GM19468 (cell line): Measurements from ENCODE around the gene DIP2C.
"Not testable (repeated sequence)": the region's sequence is repeated elsewhere in the genome, so short reads cannot be mapped to it uniquely, and the experiment has no call there.

Experiments used
- ATAC-seq: cut with Tn5 transposase; IDR thresholded peaks from one replicate; pipeline ENCODE4 v1.9.1; 2021; ENCODE audit warnings: mild to moderate bottlenecking, moderate library complexity, moderate number of reproducible peaks; ENCODE audit not compliant: unreplicated experiment; ENCODE audit errors: extremely low read depth

The DIP2C gene

DNA sequence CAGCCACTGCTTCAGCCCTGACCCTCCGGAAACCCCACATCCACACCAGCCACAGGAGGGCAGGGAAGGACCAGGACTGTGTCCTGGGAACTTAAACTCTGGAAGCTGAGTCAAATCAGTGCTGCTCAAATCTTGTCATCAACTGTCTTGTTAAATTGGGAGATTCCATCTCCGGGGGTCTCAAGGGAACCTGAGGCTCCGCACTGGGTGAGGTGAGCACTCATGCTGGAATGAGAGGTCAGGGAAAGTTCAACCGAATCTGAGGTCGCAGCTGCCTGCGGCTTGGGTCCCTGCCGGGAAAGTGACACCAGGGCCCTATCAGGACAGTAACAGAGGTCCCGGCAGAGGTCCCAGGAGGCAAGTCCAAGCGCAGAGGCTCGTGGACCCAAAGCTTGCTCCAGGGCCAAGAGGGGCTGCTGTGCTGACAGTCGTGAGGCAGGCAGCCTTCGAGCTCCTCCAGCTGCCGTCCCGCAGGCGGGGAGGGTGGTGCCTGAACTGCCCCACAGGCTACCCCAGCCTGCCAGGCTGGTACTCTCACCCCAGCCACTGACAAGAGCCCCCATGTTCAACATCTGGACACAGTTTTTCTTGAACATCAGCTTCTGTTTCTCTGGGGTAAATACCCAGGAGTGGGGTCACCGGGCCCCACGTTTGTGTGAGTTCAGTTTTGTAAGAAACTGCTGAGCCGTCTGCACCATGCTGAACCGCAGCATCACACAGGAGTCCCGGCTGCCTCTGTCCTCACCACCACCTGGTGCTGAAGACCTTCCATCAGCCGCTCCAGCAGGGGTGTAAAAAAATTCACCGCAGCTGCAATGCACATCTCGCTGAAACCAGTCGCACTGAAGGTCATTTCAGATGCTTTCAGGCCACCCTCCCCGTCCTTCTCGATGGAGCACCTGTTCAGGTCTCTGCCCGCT, 101.0 kb downstream of the DIP2C start:
- ATAC-seq: no peak

DNA sequence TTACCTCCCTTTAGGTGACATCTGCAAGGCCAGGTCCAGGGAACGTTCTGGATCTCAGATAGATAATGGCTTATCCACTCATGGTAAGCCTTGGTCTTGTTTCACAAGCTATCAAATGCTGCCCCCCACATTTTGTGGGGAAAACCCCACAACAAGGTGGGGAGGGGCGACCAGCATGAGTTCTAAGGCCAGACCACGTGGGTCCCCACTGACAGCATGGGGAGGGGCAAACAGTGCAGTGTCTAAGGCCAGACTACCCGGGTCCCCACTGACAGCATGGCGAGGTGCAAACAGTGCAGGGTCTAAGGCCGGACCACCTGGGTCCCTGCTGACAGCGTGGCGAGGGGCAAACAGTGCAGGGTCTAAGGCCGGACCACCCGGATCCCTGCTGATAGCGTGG, 102.8 kb downstream of the DIP2C start:
- ATAC-seq: no peak

DNA sequence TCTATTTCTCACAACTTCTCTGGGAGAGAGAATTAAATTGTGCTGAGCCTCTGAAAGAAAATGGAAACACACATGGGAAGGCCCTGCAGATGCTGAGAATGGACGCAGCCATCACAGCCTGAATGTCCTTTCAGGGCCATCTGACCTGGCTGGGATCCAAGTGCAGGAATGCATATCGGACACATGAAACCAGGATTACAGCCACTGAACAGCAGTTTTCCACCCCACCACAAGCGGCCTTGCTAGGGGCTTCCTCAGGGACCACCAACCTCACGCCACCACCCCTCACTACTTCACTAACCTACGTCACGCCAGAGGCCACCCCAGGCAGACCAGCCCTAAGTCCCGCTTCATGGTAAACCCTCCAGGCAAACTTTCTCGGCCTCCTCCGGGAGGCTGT, 103.3 kb downstream of the DIP2C start:
- no peak for ATAC-seq

DNA sequence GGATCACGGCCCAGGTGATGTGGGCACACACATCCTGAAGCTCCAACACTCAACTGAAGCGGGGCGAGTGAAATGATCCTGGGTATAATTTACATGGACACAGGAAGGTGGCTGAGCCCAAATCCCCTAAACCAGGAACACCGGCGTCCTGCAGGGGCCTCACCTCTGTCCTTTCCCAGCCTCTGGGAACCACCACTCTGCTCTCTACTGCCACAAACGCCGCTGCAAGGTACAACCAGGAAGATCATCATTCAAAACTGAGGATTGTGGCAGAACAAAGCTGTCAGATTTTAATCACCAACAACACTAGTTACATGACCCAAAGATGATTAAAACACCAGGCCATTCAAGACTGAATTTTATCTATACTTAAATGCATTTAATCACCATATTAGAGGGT, 104.0 kb downstream of the DIP2C start:
- no peak for ATAC-seq

DNA sequence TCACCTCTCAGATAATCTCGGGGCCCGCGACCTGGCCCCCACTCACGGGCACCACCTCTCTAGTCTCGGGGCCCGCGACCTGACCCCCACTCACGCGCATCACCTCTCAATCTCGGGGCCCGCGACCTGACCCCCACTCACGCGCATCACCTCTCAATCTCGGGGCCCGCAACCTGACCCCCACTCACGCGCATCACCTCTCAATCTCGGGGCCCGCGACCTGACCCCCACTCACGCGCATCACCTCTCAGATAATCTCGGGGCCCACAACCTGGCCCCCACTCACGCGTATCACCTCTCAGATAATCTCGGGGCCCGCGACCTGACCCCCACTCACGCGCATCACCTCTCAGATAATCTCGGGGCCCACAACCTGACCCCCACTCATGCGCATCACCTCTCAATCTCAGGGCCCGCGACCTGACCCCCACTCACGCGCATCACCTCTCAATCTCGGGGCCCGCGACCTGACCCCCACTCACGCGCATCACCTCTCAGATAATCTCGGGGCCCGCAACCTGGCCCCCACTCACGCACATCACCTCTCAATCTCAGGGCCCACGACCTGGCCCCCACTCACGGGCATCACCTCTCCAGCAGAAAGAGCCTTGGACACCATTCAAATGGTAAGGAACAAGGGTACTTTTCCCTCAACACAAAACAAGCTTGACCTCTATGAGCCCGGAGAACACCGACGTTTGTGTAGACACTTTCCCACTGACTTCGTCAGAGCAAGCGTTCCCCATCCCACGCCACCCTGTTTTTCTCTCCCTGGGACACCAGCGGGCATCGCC, 104.8 kb downstream of the DIP2C start:
- not testable (repeated sequence) for ATAC-seq

DNA sequence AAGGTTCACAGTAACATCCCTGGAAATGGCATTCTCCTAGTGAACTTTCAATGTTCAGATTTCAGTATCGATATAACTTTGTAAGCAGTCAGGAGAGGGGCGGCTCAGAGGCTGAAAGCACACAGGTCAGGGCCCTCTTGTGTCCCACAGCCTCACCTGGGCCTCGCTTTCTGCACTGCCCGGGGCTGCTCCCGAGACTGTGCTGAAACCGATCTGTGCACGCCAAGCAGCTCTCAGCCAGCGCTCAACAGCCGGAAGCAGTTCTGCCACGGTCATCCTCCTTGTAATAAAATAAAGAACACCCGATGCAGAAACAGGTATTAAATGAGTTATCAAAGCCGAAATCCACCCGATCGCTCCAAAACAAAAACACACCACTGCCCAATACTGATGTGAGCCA, 106.0 kb downstream of the DIP2C start:
- ATAC-seq: no peak

DNA sequence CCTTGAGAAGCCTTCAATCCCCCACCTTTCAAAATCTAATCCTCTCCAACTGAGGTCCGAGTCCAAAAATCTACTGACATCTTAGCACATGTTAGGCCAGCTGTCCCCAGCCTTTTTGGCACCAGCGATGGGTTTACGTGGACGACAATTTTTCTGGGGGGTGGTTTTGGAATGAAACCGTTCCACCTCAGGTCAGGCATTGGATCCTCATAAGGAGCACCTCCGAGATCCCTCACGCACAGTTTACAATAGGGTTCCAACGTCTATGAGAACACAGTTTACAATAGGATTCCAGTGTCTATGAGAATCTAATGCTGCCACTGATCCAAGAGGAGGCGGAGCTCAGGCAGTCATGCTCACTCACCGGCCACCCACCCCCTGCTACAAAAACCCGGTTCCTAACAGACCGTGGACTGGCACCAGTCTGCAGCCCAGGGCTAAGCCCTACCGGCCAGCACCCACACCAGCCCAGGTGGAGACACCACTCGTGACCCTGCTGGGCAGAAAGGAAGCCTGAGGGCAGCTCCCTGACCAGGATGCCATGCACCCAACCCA, 107.6 kb downstream of the DIP2C start:
- ATAC-seq: no peak

DNA sequence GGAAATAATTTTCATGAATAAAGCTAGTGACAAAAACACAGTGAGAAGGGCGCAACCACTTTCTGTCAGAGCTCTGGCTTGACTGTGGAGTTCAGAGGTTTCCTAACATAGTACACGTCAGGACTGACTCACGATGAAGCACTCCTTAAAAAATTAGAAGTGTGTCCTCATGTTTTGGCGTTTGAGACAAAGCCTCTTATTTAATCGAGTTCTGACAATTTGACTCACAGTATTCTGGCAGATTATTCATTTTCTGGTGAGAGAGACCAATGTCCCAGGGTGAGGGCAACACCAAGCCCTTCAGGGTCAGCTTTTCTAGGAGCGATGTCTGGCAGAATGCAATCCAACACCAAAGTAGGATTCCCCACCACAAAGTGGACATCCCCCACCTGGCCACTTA, 108.7 kb downstream of the DIP2C start:
- ATAC-seq: no peak

DNA sequence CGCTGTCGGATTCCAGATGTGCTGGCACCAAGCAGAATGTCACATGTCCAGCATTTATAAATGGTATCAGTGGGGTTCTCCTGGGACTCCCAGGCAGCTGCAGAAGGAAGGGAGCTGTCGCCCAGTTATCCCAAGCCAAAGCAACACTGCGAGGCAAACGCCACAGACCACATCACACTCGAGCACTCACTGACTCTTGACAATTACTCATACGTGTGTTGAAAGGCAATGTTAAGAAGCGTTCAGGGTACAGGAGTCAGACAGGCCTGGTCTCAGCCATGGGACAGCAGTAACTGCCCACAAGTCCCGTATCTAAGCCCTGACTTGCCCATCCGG, 113.4 kb downstream of the DIP2C start:
- no peak for ATAC-seq

DNA sequence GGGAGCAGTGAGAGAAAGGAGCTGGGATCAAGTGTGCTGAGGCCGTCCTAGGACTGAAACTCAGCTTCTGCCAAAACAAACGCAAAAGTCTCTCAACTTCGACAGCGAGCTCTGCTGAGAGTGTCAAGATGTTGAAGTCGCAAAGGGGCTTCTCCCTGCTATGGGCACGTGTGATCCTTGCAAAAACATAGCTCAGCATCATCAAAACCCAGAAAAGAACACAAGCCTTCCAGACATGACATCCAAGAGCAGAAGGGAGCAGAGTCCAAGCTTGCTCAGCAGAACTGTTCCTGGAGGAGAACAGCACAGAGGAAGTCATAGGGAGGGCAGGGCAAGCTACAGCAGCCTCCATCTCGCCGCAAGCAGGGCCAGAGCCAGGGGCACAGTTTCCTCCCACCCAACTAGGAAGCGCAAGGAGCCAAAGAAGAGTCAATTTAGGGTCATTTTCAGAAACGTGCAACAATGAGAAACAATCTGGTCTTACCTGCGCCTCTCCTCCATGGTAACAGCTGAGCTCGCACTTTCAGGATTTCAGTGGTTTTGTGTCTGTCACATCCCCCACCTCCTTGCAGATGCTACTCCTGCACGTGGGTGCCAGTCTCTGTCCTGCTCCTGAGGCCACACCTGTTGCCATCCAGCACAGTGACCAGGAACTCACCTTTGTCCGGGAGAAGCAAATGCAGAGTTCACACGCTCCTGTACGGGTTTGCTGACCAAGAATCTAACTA, 113.9 kb downstream of the DIP2C start:
- ATAC-seq: no peak

DNA sequence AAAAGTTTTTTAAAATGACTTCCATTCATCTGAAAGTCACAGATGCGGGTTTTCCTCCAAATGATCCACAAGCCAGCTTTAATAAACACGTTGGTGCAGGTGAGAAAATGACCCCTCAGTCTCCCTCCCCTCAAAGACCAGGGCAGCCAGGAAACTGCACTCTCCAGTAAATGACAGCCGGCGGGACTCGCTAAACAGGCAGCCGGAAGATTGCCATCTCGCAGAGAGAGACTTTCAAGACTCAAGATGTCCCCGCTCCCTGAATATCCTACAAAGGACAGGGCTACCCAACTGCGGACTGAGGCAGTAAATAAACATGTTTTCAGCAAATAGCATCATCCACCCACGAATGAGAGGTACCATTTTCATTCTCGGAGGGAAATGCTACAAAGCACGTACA, 116.8 kb downstream of the DIP2C start:
- no peak for ATAC-seq

DNA sequence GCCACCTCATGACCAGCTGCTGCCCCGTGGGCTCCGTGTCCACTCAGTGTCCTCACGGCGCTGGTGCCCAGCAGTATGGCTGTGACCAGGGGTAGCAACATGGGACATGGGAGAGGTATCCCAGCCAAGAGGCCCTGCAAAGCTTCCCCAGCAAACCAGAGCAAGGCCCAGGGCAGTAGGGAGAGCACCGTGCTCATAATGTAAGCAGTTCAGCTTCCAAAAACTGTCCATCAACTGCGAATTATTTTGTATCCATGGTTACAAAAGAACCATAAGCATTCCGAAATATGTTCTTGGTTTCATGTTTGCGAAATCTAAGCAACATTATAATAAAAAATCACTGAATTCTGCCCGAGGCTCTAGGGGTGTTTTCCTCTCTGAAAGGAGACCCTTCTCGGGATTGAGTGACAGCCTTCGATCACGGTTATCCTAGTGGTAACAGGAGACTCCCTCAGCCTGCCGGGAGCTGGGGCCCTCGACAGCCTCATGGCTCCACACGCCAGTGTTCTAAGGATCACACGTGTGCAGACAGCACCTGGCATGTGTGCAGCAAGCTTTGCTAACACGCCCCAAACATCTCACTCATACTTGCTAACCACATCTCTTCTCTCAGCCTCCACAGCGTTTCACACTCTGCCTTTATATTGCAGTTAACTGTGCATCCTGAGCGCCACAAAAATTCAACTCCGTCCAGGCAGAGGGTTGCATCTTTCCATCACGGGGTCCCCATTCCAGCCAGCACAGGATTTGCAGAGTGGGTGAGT, 117.6 kb downstream of the DIP2C start:
- no peak for ATAC-seq

DNA sequence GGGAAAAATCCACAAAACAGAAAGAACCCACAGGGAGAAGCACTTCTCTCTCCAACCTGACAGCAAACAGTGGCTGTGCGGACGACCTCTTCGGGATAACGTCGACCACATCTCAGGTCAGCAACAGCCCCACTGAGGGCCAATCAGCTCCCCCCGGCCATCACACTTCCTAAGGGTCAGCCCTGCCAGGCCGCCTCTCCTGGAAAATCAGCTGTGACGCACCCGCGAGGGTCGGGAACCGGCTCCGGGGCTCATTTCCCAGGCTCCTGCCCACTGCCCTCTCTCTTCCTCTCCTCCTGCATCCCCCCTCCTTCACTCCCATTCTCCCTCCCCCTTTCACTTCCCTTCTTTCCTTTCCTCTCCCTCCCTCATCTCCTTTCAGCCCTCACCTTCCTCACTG, 118.3 kb downstream of the DIP2C start:
- no peak for ATAC-seq

DNA sequence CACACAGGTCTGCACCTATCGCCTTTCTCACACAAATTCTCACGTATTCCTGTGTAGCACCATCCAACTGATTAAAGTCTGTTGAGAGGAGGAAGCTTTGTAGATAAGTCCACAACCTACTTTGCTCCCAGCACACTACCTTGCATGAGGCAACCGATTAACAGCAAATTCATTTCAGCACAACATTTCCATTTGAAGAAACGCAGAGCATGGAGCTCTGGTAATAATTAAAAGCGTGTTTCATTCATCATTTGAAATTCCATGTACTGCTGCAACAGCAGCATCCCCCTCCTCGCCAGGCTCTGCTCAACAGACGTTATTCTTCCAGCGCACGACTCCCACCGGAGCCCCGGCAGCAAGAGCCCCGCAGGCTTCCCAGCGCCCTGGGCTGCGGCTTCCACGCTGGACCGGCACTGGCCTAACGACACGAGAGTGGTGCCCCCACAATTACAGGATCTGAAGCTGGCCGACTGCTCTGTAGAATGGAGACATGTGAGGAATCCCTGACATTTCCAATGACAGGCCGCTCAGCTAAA, 118.8 kb downstream of the DIP2C start:
- no peak for ATAC-seq

DNA sequence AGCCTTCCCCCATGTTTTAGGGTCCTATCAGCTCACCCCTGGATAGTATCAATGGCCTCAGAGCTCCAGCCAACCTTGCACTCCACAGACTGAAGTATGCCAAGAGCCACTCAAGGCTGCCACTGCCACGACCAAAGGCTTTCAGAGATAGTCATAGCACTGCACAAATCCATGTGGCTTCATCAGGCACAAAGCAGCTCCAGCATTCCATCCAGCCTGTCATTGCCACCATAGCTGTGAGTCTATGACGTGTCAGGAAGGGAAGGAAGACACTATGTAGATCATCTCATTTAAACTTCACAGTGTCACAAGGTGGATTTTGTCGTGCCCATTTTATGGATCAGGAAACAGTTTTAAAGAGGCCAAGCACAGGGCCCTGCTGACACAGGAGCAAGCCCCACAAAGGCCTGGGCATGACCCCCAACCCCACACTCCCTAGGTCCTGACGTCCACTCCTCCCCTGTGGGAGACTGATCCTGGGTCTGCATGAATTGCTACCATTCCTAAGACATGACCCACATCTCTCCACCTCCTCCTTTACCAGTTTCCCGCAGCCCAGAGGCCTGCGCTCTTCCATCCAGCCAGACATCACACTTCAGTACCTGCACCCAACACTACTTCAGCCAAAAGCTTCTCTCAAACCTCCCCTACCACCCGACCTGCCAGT, 119.4 kb downstream of the DIP2C start:
- no peak for ATAC-seq

DNA sequence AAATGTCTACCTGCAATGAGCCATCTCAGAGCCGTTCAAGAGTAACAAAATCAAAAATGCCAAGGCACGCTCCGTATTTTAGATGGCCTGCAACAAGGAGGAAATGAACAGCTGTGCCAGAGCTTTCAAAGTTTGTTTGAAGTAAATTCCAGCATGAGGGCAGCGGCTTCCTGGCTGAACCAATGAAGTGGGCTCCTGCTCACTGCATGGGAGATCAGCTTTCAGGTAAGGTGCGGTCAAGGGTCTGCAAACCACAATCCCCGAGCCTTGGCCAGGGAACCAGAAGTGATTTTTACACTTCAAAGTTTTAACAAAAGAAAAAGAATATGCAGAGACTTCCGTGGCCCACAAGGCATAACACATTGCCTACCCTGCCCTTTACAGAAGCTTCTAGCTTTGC, 120.6 kb downstream of the DIP2C start:
- no peak for ATAC-seq

DNA sequence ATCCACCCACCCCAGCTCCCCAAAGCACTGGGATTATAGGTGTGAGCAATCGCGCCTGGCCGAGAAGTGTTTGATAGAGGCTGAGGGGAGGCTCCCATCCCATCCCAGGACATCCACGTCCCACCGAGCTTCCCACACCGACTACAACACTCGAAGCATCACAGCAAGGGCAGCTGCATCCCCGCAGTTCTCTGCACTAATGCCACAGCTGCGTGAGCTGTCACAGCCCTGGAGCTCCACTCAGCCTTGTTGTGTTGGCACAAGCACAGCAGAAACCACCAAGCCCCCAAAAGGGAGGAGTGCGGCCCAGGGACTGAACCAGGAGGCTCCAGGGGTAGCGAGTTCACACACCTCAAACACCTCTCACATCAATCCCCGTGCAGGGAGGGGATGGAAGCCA, 121.6 kb downstream of the DIP2C start:
- ATAC-seq: no peak

DNA sequence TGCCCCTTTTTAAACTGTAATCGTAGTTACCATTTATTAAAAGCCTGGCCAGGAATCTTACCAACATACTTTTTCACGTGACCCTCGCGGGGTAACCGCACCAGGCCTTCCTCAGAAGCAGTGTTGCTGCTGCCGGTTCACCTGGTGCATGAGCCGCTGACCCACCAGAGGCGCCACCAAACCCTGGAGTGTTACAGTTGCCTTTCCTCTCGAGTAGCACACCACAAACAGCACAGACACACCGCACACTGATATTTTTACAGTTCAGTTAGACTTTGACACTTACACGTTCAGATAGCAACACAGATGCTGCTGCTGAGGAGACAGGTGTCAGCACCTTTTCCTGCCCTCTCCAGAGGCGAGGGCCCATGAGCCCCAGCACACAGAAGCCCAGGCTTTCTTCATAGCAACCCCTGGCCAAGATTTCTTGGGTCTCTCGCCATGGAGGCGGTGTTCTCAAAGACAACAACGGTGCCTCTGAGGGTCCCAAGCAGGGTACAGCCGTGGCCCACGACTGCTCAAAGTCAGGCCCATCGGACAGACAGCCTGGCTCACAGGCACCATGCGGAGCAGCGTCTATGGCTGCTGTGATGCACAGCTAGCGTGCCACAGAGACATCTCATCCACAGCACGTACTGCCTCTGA, 123.1 kb downstream of the DIP2C start:
- no peak for ATAC-seq

DNA sequence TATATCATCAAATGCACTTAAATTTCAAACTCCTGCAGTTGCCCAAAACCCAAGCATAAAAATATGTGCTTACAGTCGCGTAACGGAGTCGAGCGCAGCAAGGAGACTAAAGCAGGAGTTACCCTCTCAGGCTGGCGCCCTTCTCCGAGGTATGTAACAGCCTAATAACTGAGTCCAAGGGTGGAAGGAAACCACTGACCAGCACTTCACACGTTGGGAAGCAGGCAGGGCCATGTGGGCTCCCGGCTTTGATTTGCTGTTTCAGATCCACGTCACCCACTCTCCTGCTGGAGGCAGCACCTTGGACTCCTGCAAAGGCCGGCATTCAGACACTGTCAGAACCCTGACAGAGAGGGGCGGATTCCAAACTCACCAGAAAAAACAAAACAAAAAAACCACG, 123.8 kb downstream of the DIP2C start:
- ATAC-seq: no peak
